Activated CD4-positive, alpha-beta T cell treated with anti-CD3 and anti-CD28 coated beads, Interleukin-2, amount 10 ng/mL, durations not matched to agents 7 days and 5 days (primary cell): ENCODE data around the gene RXFP1. TPM values are rescaled to one million over a fixed set of nuclear protein-coding genes. Genes with fewer than 3 reads are reported as not detected.
A peak's percentile ranks its signal among the peaks of the same experiment; 100 is the strongest.
"Not testable (repeated sequence)": the region's sequence is repeated elsewhere in the genome, so short reads cannot be mapped to it uniquely, and the experiment has no call there.

Experiments used
- CTCF ChIA-PET: fragments of 350-600 bp; sonication (Branson Sonifier 250); formaldehyde crosslinking; loops from one replicate; lab custom pipeline; 2021; ENCODE audit warnings: antibody characterized with exemption; lab: Charles Lee
- POLR2A ChIA-PET: fragments of 350-600 bp; sonication (Branson Sonifier 250); formaldehyde crosslinking; loops from one replicate; lab custom pipeline; 2021; ENCODE audit warnings: antibody characterized with exemption; lab: Charles Lee
- DNase-seq: peaks from one replicate; pipeline ENCODE4 v3.0.0-alpha.2; 2020
- H3K27ac Mint-ChIP-seq: one replicate; pipeline ENCODE4 v1.8.0; 2021; ENCODE audit warnings: mild to moderate bottlenecking, moderate library complexity, mixed read lengths
- H3K27me3 Mint-ChIP-seq: one replicate; pipeline ENCODE4 v1.8.0; 2021; ENCODE audit warnings: mixed read lengths
- H3K36me3 Mint-ChIP-seq: one replicate; pipeline ENCODE4 v1.8.0; 2021; ENCODE audit warnings: low read depth, mixed read lengths
- H3K4me1 Mint-ChIP-seq: one replicate; pipeline ENCODE4 v1.8.0; 2021; ENCODE audit warnings: mixed read lengths
- H3K4me3 Mint-ChIP-seq: one replicate; pipeline ENCODE4 v1.8.0; 2021; ENCODE audit warnings: mild to moderate bottlenecking, moderate library complexity, mixed read lengths
- H3K9me3 Mint-ChIP-seq: one replicate; pipeline ENCODE4 v1.8.0; 2021; ENCODE audit warnings: mixed read lengths
- total RNA-seq, 2 experiments: library from RNA; stranded (reverse); gene quantifications; one replicate each; pipeline ENCODE4 v1.2.3, GENCODE V29; 2021

Gene RXFP1
- total RNA-seq, 2 experiments from 2014 or later, result not detected

DNA sequence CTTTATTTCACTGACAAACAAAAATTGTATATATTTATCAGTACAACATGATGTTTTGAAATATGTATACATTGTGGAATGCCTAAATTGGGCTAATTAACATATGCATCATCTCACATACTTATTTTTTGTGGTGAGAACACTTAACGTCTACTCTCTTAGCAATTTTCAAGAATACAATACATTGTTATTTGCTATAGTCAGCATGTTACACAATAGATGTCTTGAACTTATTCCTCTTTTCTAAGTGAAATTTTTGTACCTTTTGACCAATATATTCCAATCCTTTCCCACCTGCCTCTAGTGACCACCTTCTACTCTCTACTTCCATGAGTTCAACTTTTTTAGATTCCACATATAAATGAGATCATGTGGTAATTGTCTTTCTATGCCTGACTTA, 114.9 kb downstream of the RXFP1 start:
- POLR2A ChIA-PET, result no interaction called here
- Mint-ChIP-seq H3K9me3 (no peaks in the 10 kb centered on the region), H3K4me3 (no peak overlapping the region), H3K27ac (no peak overlapping the region), H3K27me3 (peaks cover 24% of the 10 kb centered on the region), H3K36me3 (no peaks in the 10 kb centered on the region), H3K4me1 (no peaks in the 10 kb centered on the region)
- CTCF ChIA-PET, result no interaction called here
- no peak for DNase-seq

- Mint-ChIP-seq H3K36me3 (no peaks in the 10 kb centered on the region), H3K27ac (no peak overlapping the region), H3K27me3 (peaks cover 16% of the 10 kb centered on the region), H3K9me3 (no peaks in the 10 kb centered on the region), H3K4me1 (no peaks in the 10 kb centered on the region), H3K4me3 (no peak overlapping the region)
- ChIA-PET CTCF (no interaction called here), POLR2A (no interaction called here)
- DNase-seq, result no peak
Observed at GRCh38 chr4:158644356-158644755, 122.7 kb downstream of the RXFP1 start.

DNA sequence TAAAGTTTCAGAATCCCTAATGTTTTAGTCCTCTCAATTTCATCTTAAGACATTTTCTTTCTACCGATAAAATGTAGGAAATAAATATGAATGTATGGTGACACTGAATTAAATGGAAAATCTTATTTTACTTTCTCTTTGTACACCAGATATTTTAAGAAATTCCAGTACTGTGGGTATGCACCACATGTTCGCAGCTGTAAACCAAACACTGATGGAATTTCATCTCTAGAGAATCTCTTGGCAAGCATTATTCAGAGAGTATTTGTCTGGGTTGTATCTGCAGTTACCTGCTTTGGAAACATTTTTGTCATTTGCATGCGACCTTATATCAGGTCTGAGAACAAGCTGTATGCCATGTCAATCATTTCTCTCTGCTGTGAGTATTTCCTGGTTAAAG, 123.1 kb downstream of the RXFP1 start:
- no peak for DNase-seq
- Mint-ChIP-seq H3K4me3 (no peak overlapping the region), H3K9me3 (no peaks in the 10 kb centered on the region), H3K36me3 (no peaks in the 10 kb centered on the region), H3K27ac (no peak overlapping the region), H3K27me3 (peaks cover 16% of the 10 kb centered on the region), H3K4me1 (no peaks in the 10 kb centered on the region)
- ChIA-PET CTCF (no interaction called here), POLR2A (no interaction called here)

DNA sequence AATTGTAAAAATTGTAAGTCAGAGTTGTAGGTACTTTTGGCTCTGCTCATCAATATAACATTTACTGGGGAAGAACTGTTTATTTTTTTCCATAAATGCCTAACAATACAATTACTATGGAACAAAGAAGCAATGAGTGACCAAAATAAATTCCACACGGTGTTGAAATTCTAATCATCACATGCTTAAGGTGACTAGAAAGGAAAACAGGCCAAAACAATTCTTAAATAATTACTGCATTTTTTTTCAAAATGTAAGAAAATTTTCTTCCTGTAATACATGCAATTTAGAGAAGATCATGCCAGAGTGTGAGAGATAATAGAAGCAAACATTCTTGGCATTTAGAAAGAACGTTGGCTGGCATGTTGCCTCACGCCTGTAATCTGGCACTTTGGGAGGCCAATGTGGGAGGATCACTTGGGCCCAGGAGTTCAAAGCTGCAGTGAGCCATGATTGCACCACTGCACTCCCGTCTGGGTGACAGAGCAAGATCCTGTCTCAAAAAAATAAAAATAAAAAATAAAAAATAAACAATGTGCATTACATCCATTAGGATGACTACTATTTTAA, 127.5 kb downstream of the RXFP1 start:
- H3K27ac Mint-ChIP-seq, result no peak overlapping the region
- no peak overlapping the region for H3K4me3 Mint-ChIP-seq
- no peaks in the 10 kb centered on the region for H3K36me3 Mint-ChIP-seq
- H3K9me3 Mint-ChIP-seq, result no peaks in the 10 kb centered on the region
- POLR2A ChIA-PET, result no interaction called here
- peaks cover 7% of the 10 kb centered on the region for H3K4me1 Mint-ChIP-seq
- no peak for DNase-seq
- peaks cover 12% of the 10 kb centered on the region for H3K27me3 Mint-ChIP-seq
- CTCF ChIA-PET, result no interaction called here

- H3K27ac Mint-ChIP-seq, result no peak overlapping the region
- POLR2A ChIA-PET, result no interaction called here
Observed at GRCh38 chr4:158652920-158653319, 131.2 kb downstream of the RXFP1 start.

GRCh38 chr4:158656439-158656838, 134.8 kb downstream of the RXFP1 start:
- ChIA-PET POLR2A (no interaction called here), CTCF (interaction anchor here (0.6 to 1.2 kb wide), 2 partner anchors 9 to 281 kb away, joined by 4 read pairs; no protein-coding TSS in a partner anchor)
- Mint-ChIP-seq H3K27ac (no peak overlapping the region), H3K27me3 (no peaks in the 10 kb centered on the region), H3K4me1 (peaks cover 7% of the 10 kb centered on the region), H3K36me3 (no peaks in the 10 kb centered on the region), H3K9me3 (no peaks in the 10 kb centered on the region), H3K4me3 (no peak overlapping the region)
- no peak for DNase-seq

More at GRCh38 chr4:158652920-158653319, 131.2 kb downstream of the RXFP1 start:
- CTCF ChIA-PET, result interaction anchor here (0.8 kb wide), 1 partner anchor 11 kb away, joined by 3 read pairs; no protein-coding TSS in a partner anchor
- Mint-ChIP-seq H3K4me3 (peak overlapping the region; percentile 1), H3K4me1 (peaks cover 7% of the 10 kb centered on the region), H3K27me3 (peaks cover 2% of the 10 kb centered on the region), H3K36me3 (no peaks in the 10 kb centered on the region), H3K9me3 (no peaks in the 10 kb centered on the region)
- DNase-seq, result no peak

GRCh38 chr4:158657291-158657690, 135.6 kb downstream of the RXFP1 start:
- no peaks in the 10 kb centered on the region for H3K36me3 Mint-ChIP-seq
- H3K4me3 Mint-ChIP-seq, result no peak overlapping the region
- CTCF ChIA-PET, result interaction anchor here (1.0 kb wide), 1 partner anchor 10 kb away, joined by 3 read pairs; no protein-coding TSS in a partner anchor
- H3K27me3 Mint-ChIP-seq, result no peaks in the 10 kb centered on the region
- no peak overlapping the region for H3K27ac Mint-ChIP-seq
- peaks cover 7% of the 10 kb centered on the region for H3K4me1 Mint-ChIP-seq
- no peak for DNase-seq
- POLR2A ChIA-PET, result no interaction called here
- H3K9me3 Mint-ChIP-seq, result no peaks in the 10 kb centered on the region

DNA sequence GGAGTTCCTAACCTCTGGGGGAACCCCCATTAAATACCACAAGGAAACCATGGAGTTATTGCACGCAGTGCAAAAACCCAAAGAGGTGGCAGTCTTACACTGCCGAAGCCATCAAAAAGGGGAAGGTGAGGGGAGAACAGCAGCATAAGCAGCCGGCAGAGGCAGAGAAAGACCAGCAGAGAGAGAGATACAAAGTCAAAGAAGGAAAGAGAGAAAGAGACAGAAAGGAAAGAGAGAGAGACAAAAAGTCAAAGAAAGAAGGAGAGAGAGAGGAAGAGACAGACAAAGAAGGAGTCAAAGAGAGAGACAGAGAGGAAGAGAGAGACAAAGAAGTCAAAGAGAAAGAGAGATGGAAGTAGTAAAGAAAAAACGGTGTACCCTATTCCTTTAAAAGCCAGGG, 141.6 kb downstream of the RXFP1 start:
- H3K36me3 Mint-ChIP-seq, result peaks cover 17% of the 10 kb centered on the region
- H3K4me1 Mint-ChIP-seq, H3K4me3 Mint-ChIP-seq, CTCF ChIA-PET, H3K27ac Mint-ChIP-seq, POLR2A ChIA-PET, DNase-seq, H3K27me3 Mint-ChIP-seq, H3K9me3 Mint-ChIP-seq: not testable (repeated sequence)

GRCh38 chr4:158663707-158664625, 142.3 kb downstream of the RXFP1 start:
- H3K27me3 Mint-ChIP-seq, H3K4me1 Mint-ChIP-seq, POLR2A ChIA-PET, DNase-seq, CTCF ChIA-PET, H3K27ac Mint-ChIP-seq, H3K9me3 Mint-ChIP-seq, H3K4me3 Mint-ChIP-seq: not testable (repeated sequence)
- peaks cover 20% of the 10 kb centered on the region for H3K36me3 Mint-ChIP-seq

DNA sequence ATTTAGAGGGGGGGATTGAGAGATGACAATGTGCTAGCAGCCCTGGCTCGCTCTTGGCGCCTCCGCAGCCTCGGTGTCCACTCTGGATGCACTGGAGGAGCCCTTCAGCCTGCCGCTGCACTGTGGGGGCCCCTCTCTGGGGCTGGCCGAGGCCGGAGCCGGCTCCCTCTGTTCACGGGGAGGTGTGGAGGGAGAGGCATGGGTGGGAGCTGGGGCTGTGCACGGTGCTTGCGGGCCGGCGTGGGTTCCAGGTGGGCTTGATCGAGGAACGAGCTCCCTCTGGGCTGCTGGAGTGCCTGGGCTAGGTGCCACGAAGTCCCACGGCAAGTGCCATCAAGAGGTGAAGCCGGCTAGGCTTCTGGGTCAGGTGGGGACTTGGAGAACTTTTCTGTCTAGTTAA, 143.1 kb downstream of the RXFP1 start:
- H3K27me3 Mint-ChIP-seq, result no peaks in the 10 kb centered on the region
- peaks cover 25% of the 10 kb centered on the region for H3K36me3 Mint-ChIP-seq
- H3K4me1 Mint-ChIP-seq, result peaks cover 12% of the 10 kb centered on the region
- no peak overlapping the region for H3K27ac Mint-ChIP-seq
- no peak for DNase-seq
- CTCF ChIA-PET, result interaction anchor here (1.5 kb wide), 1 partner anchor 9 kb away, joined by 4 read pairs; no protein-coding TSS in a partner anchor
- POLR2A ChIA-PET, result no interaction called here
- no peak overlapping the region for H3K4me3 Mint-ChIP-seq
- no peaks in the 10 kb centered on the region for H3K9me3 Mint-ChIP-seq

- CTCF ChIA-PET, result interaction anchor here (0.8 kb wide), 1 partner anchor 9 kb away, joined by 3 read pairs; no protein-coding TSS in a partner anchor
Observed at GRCh38 chr4:158666892-158667291, 145.2 kb downstream of the RXFP1 start.

GRCh38 chr4:158667651-158668198, 146.0 kb downstream of the RXFP1 start:
- H3K27me3 Mint-ChIP-seq, result no peaks in the 10 kb centered on the region

More at GRCh38 chr4:158666892-158667291, 145.2 kb downstream of the RXFP1 start:
- no peak for DNase-seq
- Mint-ChIP-seq H3K4me3 (no peak overlapping the region), H3K36me3 (peaks cover 28% of the 10 kb centered on the region), H3K4me1 (peaks cover 21% of the 10 kb centered on the region), H3K27ac (no peak overlapping the region), H3K27me3 (no peaks in the 10 kb centered on the region), H3K9me3 (no peaks in the 10 kb centered on the region)
- POLR2A ChIA-PET, result no interaction called here

DNA sequence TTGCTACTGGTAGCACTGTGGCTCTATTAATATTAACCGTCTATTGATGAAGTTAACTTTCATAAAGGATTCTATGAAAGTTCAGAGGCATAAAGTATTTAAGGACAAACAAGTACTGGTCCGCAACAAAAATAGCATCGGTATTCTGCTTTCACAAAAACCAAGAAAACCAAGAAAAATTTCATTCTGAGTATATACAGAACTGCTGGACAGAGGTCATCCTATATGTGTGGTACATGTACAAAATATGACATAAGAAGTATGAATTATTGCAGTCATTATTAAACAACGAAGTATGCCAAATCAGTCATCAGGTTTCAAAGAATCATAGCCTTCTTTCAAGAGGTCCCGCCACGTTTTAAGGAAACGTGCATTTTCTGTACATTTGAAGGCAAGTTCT, 147.6 kb downstream of the RXFP1 start:
- no peak overlapping the region for H3K4me3 Mint-ChIP-seq
- no peaks in the 10 kb centered on the region for H3K9me3 Mint-ChIP-seq
- ChIA-PET CTCF (interaction anchor here (0.7 kb wide), 1 partner anchor 223 kb away, joined by 3 read pairs; no protein-coding TSS in a partner anchor), POLR2A (no interaction called here)
- no peaks in the 10 kb centered on the region for H3K27me3 Mint-ChIP-seq
- no peak overlapping the region for H3K27ac Mint-ChIP-seq
- peaks cover 28% of the 10 kb centered on the region for H3K36me3 Mint-ChIP-seq
- DNase-seq, result no peak
- H3K4me1 Mint-ChIP-seq, result peaks cover 32% of the 10 kb centered on the region

More at GRCh38 chr4:158667651-158668198, 146.0 kb downstream of the RXFP1 start:
- Mint-ChIP-seq H3K9me3 (no peaks in the 10 kb centered on the region), H3K27ac (no peak overlapping the region), H3K4me3 (no peak overlapping the region), H3K4me1 (peaks cover 27% of the 10 kb centered on the region), H3K36me3 (peaks cover 28% of the 10 kb centered on the region)
- peak; percentile 31 for DNase-seq
- ChIA-PET POLR2A (no interaction called here), CTCF (interaction anchor here (0.8 kb wide), 1 partner anchor 10 kb away, joined by 3 read pairs; no protein-coding TSS in a partner anchor)
